ENCODE results near the gene CDKAL1.
A peak's percentile ranks its signal among the peaks of the same experiment; 100 is the strongest.
"Not testable (repeated sequence)": the region's sequence is repeated elsewhere in the genome, so short reads cannot be mapped to it uniquely, and the experiment has no call there.

The CDKAL1 gene

DNA sequence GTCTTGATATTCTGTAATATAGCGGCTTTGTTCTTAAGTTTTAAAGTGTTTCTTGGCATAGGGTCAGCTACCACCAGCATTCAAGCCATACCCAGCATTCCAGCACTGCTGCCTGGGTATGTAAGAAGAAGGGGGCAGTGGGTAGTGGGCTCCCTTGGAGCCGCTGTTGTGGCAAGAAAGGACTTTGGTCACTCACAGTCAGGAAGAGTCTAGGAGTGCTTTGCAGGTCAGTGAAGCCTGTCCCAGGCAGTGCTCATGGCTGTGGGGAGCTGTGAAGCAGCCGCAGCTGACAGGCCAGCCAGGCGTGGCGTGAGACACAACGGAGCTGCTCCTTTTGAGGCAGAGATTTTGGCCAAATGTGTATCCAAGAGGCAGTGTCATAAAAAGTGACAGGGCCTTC is 512.0 kb downstream of the CDKAL1 start:
- no peak for DNase-seq

DNA sequence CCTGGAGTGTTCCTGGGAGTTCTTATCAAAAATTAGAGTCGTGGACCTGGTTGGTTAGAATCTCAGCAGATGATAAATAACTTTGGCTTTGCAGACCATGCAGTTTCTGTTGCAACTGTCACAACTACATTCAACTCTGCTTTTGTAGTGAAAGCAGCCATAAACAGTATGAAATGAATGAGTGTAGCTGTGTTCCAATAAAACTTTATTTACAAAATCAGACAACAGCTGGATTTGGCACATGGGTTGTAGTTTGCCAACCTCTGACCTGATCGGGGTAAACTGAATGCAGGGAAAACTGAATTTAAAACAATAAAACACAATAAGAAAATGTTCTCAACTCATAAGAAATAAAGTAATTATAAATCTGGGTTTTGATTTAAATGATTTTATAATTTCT is 513.8 kb downstream of the CDKAL1 start:
- no peak for DNase-seq

DNA sequence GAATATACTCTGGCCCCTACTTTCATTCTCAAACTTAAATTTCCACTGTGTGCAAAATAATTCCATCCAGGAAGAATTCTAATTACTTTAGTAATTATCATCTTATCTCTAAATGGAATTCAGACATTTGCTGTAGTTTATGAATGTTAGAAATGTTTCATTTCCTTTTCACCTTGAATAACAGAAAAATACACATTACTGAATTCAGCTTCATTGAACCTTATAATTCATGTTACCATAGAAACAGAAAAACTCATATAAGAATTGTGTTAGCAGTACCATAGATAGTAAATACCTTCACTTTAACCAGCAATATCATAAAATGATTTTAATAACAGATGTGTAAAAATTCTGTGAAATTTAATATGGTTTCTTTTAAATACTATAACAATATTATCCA is 514.9 kb downstream of the CDKAL1 start:
- DNase-seq, result no peak

DNA sequence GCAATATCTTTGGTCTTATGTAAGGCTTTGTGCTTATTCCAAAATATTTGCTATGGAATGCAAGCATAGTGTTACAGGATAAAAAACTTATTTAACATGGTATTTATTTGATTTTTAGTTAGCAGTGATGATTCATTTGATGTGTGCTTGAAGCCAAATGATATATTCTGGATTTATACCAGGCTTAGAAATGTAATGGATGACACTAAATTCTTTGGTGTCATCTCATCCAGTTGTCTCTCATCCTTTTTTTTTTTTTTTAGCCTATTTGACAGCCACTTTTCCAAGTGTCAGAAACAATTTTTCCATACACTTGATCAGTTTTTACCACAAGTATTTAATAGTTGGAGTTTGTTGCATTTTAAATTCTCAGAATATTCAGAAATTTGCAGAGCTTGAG is 515.3 kb downstream of the CDKAL1 start:
- no peak for DNase-seq

DNA sequence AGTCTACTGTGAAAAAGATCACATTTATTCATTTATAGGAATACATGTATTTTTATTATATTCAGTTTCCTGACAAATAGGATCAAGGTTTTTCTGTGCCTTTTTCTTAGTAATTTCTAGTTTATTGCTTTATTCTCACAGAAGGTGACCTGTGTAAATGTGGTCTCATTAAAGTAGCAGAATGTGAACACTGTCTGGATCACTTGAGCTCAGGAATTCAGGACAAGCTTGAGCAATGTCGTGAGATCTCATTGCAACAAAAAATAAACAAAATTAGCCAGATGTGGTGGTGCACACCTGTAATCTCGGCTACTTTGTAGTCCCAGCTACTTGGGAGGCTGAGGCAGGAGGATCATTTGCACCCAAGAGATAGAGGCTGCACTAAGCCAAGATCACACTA is 516.7 kb downstream of the CDKAL1 start:
- DNase-seq, result no peak

DNA sequence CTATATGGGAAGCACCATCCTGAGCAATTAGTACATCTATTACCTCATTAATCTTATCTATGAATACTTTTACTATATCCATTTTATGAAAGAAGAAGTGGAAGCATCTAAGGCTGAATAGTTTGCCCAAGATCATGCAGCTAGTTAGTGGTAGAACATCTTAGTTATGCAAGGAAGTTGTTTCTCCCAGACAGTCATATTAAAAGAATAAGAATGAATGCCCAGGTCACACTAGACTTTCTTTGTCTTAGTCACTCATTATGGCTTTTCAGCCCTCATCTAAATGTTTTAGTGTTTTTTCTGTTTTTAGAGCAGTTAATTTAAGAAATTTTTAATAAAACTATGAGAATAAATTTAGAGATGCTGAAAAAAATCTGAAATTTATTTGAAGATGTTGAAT is 517.5 kb downstream of the CDKAL1 start:
- DNase-seq, result no peak

DNA sequence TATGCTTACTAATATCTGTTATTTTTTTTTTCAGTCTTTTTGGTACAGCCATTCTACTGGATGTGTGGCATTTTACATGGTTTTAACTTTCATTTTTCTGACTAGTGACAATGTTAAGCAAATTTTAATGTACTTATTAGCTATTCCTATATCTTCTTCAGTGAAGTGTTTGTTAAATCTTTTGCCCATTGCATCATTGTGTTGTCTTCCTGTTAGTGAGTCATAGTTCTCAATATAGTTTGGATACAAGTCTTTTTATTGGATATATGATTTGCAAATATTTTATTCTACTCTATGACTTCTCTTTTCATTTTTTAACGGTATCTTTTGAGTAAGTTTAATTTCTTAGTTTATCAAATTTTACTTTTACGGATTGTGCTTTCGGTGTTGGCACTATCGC is 519.4 kb downstream of the CDKAL1 start:
- peak; percentile 38 for DNase-seq

DNA sequence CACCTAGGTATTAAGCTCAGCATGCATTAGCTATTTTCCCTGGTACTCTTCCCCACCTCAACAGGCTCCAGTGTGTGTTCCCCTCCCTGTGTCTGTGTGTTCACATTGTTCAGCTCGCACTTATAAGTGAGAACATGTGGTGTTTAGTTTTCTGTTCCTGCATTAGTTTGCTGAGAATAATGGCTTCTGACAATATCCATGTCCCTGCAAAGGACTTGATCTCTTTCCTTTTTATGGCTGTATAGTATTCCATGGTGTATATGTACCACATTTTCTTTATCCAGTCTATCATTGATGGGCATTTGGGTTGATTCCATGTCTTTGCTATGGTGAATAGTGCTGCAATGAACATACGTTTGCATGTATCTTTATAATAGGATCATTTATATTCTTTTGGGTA is 521.2 kb downstream of the CDKAL1 start:
- not testable (repeated sequence) for DNase-seq

DNA sequence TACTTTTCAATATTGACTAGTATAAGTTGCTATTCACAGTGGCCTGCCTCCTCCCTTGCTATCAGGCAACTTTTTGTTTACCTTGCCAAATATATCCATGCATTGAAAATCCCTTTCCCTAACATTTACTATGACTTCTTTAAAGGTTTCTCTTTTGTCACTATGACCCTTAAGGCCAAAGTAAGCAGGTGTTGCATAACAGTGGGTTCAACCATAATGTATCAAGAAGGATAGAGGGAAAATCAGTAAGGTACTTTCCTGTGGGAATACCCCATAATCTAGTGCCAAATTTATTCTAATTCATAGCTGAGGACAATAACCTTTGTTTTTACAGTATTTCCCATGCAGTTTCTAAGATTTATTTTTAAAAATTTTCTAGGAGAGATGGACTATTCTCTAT is 527.6 kb downstream of the CDKAL1 start:
- DNase-seq, result no peak

DNA sequence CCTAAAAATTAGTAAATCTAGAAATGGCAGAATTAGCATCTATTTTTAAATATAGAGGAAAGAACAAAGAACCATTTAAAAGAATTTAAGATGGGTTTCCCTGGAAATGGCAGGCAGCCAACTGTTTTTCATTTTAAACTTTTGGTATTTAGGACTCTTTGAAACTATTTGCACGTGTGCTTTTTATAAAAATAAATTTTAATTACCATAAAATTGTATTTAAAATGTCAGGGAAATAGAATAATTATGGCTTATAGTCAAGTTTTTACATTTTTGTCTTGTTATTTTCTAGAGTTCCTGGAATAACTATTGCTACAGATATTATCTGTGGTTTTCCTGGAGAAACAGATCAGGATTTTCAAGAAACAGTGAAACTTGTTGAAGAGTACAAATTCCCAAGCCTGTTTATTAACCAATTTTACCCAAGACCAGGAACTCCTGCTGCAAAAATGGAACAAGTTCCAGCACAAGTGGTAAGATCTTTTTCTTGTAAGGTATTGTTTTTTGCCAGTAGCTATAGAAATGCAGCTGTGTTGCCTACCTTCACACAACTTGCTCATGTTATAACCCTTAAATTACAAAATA is 530.6 kb downstream of the CDKAL1 start:
- peak; percentile 40 for DNase-seq

DNA sequence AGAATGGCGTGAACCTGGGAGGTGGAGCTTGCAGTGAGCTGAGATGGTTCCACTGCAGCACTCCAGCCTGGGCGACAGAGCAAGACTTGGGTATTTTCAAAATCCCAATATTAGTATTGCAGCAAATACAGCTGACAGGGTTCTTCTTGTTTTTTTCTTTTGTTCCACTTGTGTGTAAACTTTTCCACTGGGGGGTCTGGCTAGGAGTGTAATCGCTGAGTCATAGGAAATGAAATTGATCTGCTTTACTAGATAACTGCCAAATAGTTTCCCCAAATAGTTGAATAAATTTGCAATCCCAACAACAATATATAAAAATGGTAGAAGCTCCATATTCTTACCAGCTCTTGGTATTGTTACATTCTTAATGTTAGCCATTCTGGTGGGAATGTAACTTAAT is 533.3 kb downstream of the CDKAL1 start:
- DNase-seq, result peak; percentile 22

DNA sequence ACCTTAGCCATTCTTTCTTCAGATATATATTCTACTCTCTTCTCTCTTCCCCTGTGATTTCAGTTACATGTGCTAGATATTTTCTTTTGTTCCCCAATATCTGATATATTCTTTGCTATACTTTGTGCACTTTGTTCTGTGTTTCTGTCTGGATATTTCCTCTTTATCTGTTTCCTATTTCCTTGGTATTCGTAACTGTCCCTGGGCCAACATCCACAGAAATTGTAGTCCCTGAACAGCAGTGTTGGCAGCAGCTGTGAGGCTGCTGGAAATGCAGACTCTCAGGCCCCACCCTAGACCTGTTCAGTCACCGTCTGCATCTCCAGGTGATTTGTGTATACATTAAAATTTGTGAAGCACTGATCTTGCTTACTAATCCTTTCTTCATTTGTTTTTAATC is 536.4 kb downstream of the CDKAL1 start:
- no peak for DNase-seq

DNA sequence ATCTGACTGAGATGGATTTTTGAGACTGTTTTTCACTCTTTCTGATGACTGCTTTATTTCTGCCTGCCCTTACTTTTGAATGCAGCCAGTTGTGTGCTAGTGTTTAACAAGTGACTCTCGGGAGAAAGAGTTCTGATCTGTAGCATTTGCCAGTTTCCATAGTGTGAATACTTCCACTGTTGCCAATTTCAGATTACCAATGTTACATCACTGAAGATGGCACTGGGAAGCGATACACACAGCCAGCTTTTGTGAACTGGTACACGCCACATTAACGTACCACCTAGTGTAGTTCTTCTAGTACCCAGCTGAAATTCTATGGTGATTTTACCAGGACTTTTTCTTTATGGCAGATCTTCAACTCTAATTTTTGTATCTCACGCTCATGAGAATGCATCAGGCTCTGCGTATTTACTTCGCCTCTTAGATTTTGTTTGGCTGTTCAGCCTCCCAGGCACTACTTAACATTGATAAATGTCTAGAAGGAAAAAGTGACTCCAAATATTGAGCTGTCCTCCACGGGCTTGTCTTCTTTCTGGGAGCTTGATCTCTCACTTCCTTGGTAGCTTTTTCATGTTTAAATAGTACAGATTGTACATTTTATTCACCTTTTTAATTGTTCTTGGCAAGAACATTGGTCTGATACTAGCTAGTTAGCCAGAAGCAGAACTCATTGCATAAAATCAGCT is 537.7 kb downstream of the CDKAL1 start:
- no peak for DNase-seq

DNA sequence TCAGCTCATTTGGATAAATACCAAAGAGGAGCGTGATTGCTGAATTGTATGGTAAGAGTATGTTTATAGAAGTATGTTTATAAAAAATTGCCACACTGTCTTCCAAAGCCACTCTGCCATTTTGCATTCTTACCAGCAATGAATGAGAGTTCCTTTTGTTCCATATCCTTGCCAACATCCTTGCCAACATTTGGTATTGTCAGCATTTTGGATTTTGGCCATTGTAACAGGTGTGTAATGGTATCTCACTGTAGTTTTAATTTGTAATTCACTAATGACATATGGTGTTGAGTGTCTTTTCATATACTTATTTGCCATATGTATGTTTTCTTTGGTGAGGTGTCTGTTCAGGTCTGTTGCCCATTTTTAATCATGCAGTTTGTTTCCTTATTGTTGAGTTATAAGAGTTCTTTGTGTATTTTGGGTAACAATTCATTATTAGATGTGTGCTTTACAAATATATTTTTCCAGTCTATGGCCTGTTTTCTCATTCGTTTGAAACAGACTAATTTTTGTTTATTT is 539.1 kb downstream of the CDKAL1 start:
- no peak for DNase-seq

DNA sequence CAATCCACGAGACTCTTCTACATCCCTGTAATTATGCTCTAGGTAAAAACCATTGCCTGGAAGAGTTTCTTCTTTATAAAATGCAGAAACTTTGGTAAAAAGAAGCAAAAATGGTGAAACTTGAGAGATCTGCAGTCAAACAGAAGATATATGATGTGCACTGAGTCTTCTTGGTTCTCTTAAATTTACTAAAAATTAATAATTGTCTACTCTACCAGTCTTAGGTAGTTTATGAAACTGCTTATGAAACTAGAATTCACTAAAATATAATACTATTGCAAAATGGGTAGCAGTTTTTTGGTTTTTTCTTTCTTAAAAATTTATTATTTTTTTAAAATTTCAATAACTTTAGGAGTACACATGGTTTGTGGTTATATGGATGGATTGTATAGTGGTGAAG is 540.2 kb downstream of the CDKAL1 start:
- DNase-seq, result no peak

DNA sequence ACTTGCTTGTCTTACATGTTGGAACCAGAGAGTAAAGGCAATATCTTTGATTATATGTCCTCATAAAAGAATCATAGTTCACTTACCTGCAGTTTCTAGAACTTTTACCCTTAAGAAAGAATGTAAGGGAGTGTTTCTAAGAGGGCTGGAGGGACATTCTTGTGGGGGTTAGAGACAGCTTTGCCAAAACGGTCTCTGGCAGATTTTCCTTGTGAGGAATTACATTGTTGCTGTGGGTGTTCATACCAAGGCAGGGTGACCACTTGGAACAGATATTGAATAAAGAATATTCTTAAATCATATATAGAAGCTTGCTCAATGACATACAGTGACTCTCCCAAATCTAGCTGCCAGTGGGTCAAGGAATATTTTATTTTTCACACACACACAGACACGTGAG is 541.7 kb downstream of the CDKAL1 start:
- DNase-seq, result no peak

DNA sequence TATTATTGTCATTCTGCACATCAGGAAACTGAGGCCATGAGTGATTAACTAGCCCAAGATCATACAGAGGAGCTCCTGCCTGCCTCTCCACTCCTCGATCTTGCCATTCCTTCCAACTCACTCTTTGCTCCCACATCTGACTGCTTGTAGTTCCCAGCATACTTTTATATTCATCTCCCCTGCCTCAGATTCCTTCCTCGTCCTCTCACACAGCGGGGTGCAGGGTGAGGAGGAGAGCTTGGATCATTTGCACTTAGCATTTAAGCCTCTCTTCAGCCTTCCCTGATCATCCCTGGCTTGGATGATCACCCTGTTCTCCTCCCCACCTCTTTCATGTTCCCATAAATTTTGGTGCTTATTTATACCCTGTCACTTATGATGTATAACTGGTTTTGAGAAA is 544.2 kb downstream of the CDKAL1 start:
- no peak for DNase-seq

DNA sequence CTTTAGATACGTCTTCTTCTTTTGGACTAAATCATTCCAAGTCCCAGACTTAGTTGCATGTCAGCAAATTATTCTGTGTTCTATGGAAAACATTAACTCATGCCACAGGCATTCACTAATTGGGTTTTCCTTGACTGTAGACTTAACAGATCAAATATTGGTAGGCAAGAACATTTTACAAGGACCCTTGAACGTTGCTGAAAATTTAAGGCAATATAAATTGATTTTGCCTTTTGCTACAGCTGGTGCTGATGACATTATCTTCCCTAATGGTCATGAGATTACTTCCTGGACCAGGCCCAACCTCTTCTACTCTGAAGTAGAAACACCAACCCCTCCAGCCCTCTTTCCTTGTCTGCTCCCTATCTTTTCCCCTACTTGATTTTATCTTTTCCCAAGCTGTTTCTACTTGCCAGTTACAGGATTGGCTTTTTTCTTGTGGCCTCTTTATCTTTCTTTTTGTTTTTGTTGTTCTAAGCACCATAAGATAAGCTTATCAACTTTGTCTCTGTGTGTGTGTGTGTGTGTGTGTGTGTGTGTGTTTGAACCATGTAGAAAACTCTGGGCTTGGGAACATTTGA is 545.3 kb downstream of the CDKAL1 start:
- peak; percentile 25 for DNase-seq

DNA sequence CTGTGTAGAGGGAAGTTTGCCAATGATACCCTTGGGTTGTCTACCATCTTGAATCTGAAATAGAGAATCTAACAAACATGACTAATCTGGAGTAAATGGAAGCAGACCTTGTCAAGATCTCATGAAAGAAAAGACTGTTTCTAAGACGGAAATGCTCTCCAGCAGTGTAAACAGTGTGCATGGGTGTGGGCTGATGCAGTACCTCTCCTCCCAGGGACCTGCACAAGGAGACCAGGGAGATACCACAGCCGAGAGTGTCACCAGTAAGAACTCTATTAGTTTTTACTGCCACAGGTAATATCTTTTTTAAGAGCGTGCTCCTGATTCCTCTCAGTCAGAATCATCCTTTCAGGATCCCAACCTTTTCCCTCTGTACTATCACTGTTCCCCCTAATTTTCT is 546.0 kb downstream of the CDKAL1 start:
- no peak for DNase-seq

DNA sequence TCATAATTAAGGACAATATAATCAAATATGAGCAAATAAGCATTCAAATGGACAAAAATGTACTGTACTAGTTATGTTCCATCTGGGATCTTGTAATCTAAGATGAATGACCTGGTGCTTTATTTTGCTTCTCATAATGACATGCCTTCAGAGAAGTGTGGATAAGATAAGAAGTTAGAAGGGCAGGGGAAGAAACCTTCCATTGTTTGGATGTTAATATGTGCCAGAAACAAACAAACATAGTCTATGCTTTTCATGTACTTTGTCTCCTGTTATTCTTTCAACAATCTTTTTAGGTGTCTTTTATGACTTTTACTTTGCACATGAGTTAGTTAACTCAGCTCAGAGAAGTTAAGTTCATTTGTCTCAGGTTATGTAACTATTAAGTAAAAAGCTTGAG is 547.8 kb downstream of the CDKAL1 start:
- no peak for DNase-seq

DNA sequence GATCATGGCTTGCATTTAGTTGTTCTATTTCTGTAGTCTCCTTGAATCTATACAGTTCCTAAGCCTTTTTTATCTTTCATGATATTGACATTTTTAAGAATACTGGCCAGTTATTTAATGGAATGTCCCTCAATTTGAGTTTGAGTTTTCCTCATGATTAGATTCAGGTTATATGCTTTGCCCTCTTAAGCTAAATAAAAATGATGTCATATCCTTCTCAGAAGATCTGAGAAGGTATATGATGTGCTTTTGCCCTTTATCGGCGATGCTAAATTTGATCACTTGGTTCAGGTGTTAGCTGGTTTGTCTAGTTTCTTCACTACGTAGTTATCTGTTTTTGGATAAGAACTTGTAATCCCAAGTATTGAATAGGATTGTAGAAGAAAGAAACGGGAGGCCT is 549.5 kb downstream of the CDKAL1 start:
- DNase-seq, result no peak

DNA sequence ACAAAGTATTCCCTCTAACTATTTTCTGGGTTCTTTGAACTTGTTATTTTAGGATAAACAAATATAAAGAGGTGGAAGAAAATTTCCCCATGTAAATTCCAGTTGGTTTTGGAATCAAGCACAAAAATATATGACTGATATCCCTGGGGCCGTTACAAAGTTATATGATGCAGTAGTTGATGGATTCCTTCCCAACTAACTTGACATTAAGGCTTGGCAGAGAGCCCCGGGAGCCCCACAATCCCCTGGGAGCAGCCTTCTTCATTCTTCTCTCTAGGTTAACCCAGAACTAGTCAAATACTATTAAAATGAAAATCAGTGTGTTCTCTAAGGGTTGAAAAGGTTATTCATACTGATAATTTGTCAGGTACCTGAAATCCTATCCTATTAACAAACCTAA is 550.4 kb downstream of the CDKAL1 start:
- DNase-seq, result no peak

DNA sequence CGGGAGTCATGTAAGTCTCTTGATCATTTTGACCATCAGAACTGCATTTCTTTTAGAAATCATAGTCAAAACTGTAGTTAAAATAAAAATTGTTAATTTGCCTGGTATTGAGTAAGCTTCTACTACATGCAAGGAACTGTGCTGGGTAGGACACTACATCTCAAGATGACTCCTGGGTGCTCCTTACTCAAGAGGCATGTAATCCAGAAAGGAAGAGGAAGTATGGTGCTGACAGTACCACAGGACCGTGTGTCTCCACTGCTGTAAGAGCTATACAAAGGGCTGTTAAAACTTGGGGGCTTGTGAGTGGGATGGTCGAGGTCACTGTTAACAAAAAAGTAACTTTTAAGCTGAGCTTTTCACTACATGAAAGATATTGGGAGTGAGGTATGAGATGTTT is 551.0 kb downstream of the CDKAL1 start:
- no peak for DNase-seq

DNA sequence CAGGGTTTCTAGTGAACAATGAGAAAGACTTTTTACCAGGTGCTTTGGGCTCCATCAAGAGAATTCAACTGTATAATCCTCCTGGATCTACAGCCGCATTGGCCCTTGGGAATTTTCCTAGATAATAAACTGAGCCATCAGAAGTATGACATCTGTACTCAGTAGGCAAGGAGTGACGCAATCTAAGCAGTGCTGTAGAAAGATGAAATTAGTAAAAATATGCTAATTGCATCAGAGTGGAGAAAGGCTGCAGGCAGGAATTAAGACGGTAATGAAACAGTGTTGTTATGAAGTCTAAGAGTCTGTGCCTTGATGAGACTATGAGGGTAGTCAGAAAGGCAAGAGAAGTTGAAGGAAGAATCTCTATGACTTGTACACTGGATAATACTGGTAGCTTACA is 551.4 kb downstream of the CDKAL1 start:
- DNase-seq, result no peak

DNA sequence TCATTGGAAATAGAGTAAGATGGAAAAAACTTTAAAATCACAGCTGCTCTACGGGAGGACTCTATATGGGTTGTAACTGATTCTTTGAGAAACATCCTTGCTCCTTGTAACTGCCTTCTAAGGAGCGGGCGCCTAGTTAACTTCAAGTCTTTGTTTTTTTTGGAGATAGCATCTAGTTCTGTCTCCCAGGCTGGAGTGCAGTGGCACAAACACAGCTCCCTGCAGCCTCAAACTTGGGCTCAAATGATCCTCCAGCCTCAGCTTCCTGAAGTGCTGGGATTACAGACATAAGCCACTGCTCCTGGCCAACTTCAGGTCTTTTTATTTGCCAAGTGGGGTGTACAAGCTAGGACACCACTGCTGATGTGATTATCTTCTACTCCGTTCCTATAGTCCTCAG is 552.9 kb downstream of the CDKAL1 start:
- no peak for DNase-seq
